Neural cell (in vitro differentiated cells): ENCODE results near the gene BCL7B.

Experiments
- CTCF ChIP-seq: fragments of 450-650 bp; IDR thresholded peaks from 2 replicates; pipeline ENCODE4 v1.5.1; 2014; ENCODE audit warnings: antibody characterized with exemption, mild to moderate bottlenecking, moderate library complexity; ENCODE audit not compliant: poor library complexity, severe bottlenecking
- EP300 ChIP-seq: fragments of 450-650 bp; conservative IDR thresholded peaks from 2 replicates; pipeline ENCODE4 v1.6.1; 2014; ENCODE audit warnings: antibody characterized with exemption, mild to moderate bottlenecking, moderate library complexity; ENCODE audit not compliant: poor library complexity, severe bottlenecking
- EZH2 ChIP-seq: fragments of 200-600, 300-800 bp; shearing (Covaris generic), sonication (generic); IDR thresholded peaks from 2 replicates; pipeline ENCODE4 v1.6.1; 2014; ENCODE audit warnings: antibody characterized with exemption, low read length, borderline replicate concordance, mild to moderate bottlenecking; ENCODE audit not compliant: insufficient read depth, poor library complexity, severe bottlenecking
- MXI1 ChIP-seq: fragments of 450-650 bp; conservative IDR thresholded peaks from 2 replicates; pipeline ENCODE4 v1.6.1; 2014; ENCODE audit warnings: antibody characterized with exemption, mild to moderate bottlenecking; ENCODE audit not compliant: poor library complexity, severe bottlenecking
- POLR2AphosphoS5 ChIP-seq: IDR thresholded peaks from 2 replicates; pipeline ENCODE4 v1.6.1; 2012
- RAD21 ChIP-seq: fragments of 450-650 bp; conservative IDR thresholded peaks from 2 replicates; pipeline ENCODE4 v1.6.1; 2014; ENCODE audit warnings: antibody characterized with exemption, mild to moderate bottlenecking, moderate library complexity
- REST ChIP-seq: IDR thresholded peaks from 2 replicates; pipeline ENCODE4 v1.6.1; 2012; ENCODE audit warnings: borderline replicate concordance
- SMC3 ChIP-seq: fragments of 450-650 bp; conservative IDR thresholded peaks from 2 replicates; pipeline ENCODE4 v1.6.1; 2014; ENCODE audit warnings: antibody characterized with exemption, mild to moderate bottlenecking, moderate library complexity; ENCODE audit not compliant: poor library complexity
- TAF1 ChIP-seq: IDR thresholded peaks from 2 replicates; pipeline ENCODE4 v1.6.1; 2012; ENCODE audit warnings: low read depth

- TF ChIP-seq CTCF (no peak), EZH2 (no peak), RAD21 (no peak), POLR2AphosphoS5 (no peak), TAF1 (no peak), REST (no peak), EP300 (no peak), SMC3 (no peak), MXI1 (no peak)
Measured at GRCh38 chr7:73599151-73599882, 41.8 kb upstream of the BCL7B start.
